ENCODE data around the gene CLDN1.

The CLDN1 gene

GRCh38 chr3:190265126-190265525, 57.1 kb downstream of the CLDN1 start:
- DNase-seq (ENCODE audit: low spot score), result no peak
- in situ Hi-C loops (cut with MboI; ENCODE audit: low pct_unique_long_range_greater_than_20kb, low sequenced_read_pairs, unreplicated experiment), result no loop called here
- no peak for TF ChIP-seq CTCF (IDR thresholded peaks at IDR 0.05; ENCODE audit: extremely low read depth, insufficient read depth, missing control alignments)

- no peak for DNase-seq (ENCODE audit: low spot score)
- in situ Hi-C loops (cut with MboI; ENCODE audit: low pct_unique_long_range_greater_than_20kb, low sequenced_read_pairs, unreplicated experiment), result no loop called here
- no peak for TF ChIP-seq CTCF (IDR thresholded peaks at IDR 0.05; ENCODE audit: extremely low read depth, insufficient read depth, missing control alignments)
These were observed 60.5 kb downstream of the CLDN1 start for GRCh38 chr3:190261740-190262139.

- in situ Hi-C loops (cut with MboI; ENCODE audit: low pct_unique_long_range_greater_than_20kb, low sequenced_read_pairs, unreplicated experiment), result no loop called here
These were observed 61.2 kb downstream of the CLDN1 start for GRCh38 chr3:190261015-190261414.

GRCh38 chr3:190260301-190260700, 61.9 kb downstream of the CLDN1 start:
- in situ Hi-C loops (cut with MboI; ENCODE audit: low pct_unique_long_range_greater_than_20kb, low sequenced_read_pairs, unreplicated experiment), result no loop called here
- TF ChIP-seq CTCF (IDR thresholded peaks at IDR 0.05; ENCODE audit: extremely low read depth, insufficient read depth, missing control alignments), result no peak
- no peak for DNase-seq (ENCODE audit: low spot score)

More at GRCh38 chr3:190261015-190261414, 61.2 kb downstream of the CLDN1 start:
- no peak for DNase-seq (ENCODE audit: low spot score)
- TF ChIP-seq CTCF (IDR thresholded peaks at IDR 0.05; ENCODE audit: extremely low read depth, insufficient read depth, missing control alignments), result no peak

- DNase-seq (ENCODE audit: low spot score), result no peak
- in situ Hi-C loops (cut with MboI; ENCODE audit: low pct_unique_long_range_greater_than_20kb, low sequenced_read_pairs, unreplicated experiment), result no loop called here
- no peak for TF ChIP-seq CTCF (IDR thresholded peaks at IDR 0.05; ENCODE audit: extremely low read depth, insufficient read depth, missing control alignments)
These were observed 63.6 kb downstream of the CLDN1 start for GRCh38 chr3:190258634-190259033.
